Measurements from ENCODE around the gene MAPK7. TPM values are rescaled to one million over a fixed set of nuclear protein-coding genes. Genes with fewer than 3 reads are reported as not detected.

MAPK7 gene
- total RNA-seq, 1 experiment from 2014 or later: 14.5 TPM

DNA sequence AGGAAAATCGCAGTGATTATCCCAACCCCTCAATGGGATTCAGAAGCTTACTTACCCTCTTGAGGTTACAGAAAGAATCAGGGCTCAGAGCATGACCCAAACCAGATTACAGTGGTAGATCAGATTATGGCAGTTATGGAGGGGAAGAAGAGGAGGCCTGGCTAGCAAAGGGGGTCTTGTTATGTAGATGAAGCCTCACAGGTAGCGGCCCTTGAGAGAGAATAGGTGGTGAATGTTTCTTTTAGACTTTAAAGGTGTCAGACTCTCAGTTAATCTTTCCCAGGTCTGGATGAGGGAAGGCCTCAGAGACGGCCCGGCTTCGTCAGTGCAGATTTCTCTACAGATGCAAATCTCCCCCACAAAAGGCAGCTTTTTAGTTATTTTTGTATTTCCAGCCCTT, 48.3 kb downstream of the MAPK7 start:
- Mint-ChIP-seq H3K27ac (ENCODE audit: low read depth, unreplicated experiment) (no peak overlapping the region), H3K4me1 (ENCODE audit: insufficient read depth, unreplicated experiment) (no peaks in the 10 kb centered on the region), H3K36me3 (ENCODE audit: insufficient read depth, unreplicated experiment) (no peaks in the 10 kb centered on the region), H3K4me3 (ENCODE audit: unreplicated experiment) (no peak overlapping the region), H3K27me3 (ENCODE audit: insufficient read depth, unreplicated experiment) (no peaks in the 10 kb centered on the region), H3K9me3 (ENCODE audit: unreplicated experiment) (no peaks in the 10 kb centered on the region)
- intact Hi-C loops (cut with micrococcal nuclease): no loop called here
- POLR2A ChIA-PET: no interaction called here
- CTCF ChIA-PET: interaction anchor here (2.7 kb wide), 1 partner anchor 21 kb away, joined by 16 read pairs; no protein-coding TSS in a partner anchor
- BruUV-seq (replicated peaks): no TSS peak
- DNase-seq (ENCODE audit: unreplicated experiment): no peak
- TF ChIP-seq, protein P1, sequence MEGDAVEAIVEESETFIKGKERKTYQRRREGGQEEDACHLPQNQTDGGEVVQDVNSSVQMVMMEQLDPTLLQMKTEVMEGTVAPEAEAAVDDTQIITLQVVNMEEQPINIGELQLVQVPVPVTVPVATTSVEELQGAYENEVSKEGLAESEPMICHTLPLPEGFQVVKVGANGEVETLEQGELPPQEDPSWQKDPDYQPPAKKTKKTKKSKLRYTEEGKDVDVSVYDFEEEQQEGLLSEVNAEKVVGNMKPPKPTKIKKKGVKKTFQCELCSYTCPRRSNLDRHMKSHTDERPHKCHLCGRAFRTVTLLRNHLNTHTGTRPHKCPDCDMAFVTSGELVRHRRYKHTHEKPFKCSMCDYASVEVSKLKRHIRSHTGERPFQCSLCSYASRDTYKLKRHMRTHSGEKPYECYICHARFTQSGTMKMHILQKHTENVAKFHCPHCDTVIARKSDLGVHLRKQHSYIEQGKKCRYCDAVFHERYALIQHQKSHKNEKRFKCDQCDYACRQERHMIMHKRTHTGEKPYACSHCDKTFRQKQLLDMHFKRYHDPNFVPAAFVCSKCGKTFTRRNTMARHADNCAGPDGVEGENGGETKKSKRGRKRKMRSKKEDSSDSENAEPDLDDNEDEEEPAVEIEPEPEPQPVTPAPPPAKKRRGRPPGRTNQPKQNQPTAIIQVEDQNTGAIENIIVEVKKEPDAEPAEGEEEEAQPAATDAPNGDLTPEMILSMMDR (IDR thresholded peaks at IDR 0.05; ENCODE audit: unreplicated experiment): no peak

DNA sequence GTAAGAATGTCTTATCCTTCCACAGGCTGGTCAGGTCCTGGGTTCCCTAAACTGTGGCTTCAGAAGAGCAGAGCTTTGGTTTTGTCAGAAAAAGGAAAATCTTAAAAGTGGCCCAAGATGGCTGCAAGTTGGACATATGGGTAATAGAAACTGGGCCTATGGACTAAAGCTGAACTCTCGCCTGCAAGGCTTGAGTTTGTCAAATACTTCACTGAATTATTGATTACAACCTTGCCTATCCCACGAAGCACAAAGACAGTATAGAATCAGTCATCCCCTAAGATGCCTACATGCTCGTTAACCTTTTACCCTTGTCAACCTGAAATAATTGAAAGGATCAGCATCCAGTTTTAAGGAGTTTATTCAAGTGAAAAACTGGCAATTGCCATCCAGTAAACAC, 53.4 kb downstream of the MAPK7 start:
- TF ChIP-seq, protein P1 (IDR thresholded peaks at IDR 0.05; ENCODE audit: unreplicated experiment): no peak
- ChIA-PET POLR2A (no interaction called here), CTCF (no interaction called here)
- no TSS peak for BruUV-seq (replicated peaks)
- intact Hi-C loops (cut with micrococcal nuclease): no loop called here
- DNase-seq (ENCODE audit: unreplicated experiment): no peak
- Mint-ChIP-seq H3K9me3 (ENCODE audit: unreplicated experiment) (no peaks in the 10 kb centered on the region), H3K36me3 (ENCODE audit: insufficient read depth, unreplicated experiment) (no peaks in the 10 kb centered on the region), H3K4me1 (ENCODE audit: insufficient read depth, unreplicated experiment) (no peaks in the 10 kb centered on the region), H3K4me3 (ENCODE audit: unreplicated experiment) (no peak overlapping the region), H3K27ac (ENCODE audit: low read depth, unreplicated experiment) (no peak overlapping the region), H3K27me3 (ENCODE audit: insufficient read depth, unreplicated experiment) (no peaks in the 10 kb centered on the region)

Small RNAs within 50 kb of the gene (microRNA-seq; reads per million reads assigned to microRNA genes)
- gene MIR1180: 1,417 reads per million, percentile 88 among the genes with 10 or more reads in this experiment

Other genes with a start within 250 kb of the MAPK7 start
- 35.1 and 36.8 TPM in 2 replicates for gene EPN2, start 141.1 kb upstream of the MAPK7 start, total RNA-seq (2022)
- gene B9D1, start 15.8 kb upstream of the MAPK7 start, total RNA-seq (2022): 30.4 and 33.0 TPM in 2 replicates
- not detected in 2 replicates for gene MFAP4, start 8.7 kb downstream of the MAPK7 start, total RNA-seq (2022)
- gene RNF112, start 32.7 kb downstream of the MAPK7 start, total RNA-seq (2022): 0.25 TPM in 1 of 2 replicates, not detected in the other
- 1.1 TPM in 1 of 2 replicates, not detected in the other for gene SLC47A1, start 155.4 kb downstream of the MAPK7 start, total RNA-seq (2022)

Measured in MCF 10A (cell line).